GM18868 (cell line): ENCODE results near the gene NACC2.

Source experiments
- ATAC-seq: cut with Tn5 transposase; IDR thresholded peaks from one replicate; pipeline ENCODE4 v1.9.1; 2021; ENCODE audit warnings: mild to moderate bottlenecking, moderate library complexity; ENCODE audit not compliant: unreplicated experiment

The NACC2 gene

GRCh38 chr9:136002881-136003280 lies 92.2 kb downstream of the NACC2 start:
- ATAC-seq, result no peak

- ATAC-seq, result no peak
Observed at GRCh38 chr9:136002215-136002614, 92.9 kb downstream of the NACC2 start.

GRCh38 chr9:136001231-136001630 lies 93.9 kb downstream of the NACC2 start:
- ATAC-seq, result no peak

- no peak for ATAC-seq
Observed at GRCh38 chr9:135998410-135999071, 96.5 kb downstream of the NACC2 start.

- no peak for ATAC-seq
Observed at GRCh38 chr9:135998016-135998380, 97.1 kb downstream of the NACC2 start.

- ATAC-seq, result no peak
Observed at GRCh38 chr9:135997090-135998015, 97.7 kb downstream of the NACC2 start.

- no peak for ATAC-seq
Observed at GRCh38 chr9:135995816-135996215, 99.3 kb downstream of the NACC2 start.

GRCh38 chr9:135994501-135995192 lies 100.4 kb downstream of the NACC2 start:
- ATAC-seq, result no peak

- no peak for ATAC-seq
Observed at GRCh38 chr9:135993765-135994500, 101.2 kb downstream of the NACC2 start.

- ATAC-seq, result no peak
Observed at GRCh38 chr9:135993409-135993742, 101.7 kb downstream of the NACC2 start.

GRCh38 chr9:135992486-135993408 lies 102.3 kb downstream of the NACC2 start:
- ATAC-seq, result no peak

- ATAC-seq, result no peak
Observed at GRCh38 chr9:135991771-135992170, 103.3 kb downstream of the NACC2 start.

GRCh38 chr9:135990468-135991429 lies 104.3 kb downstream of the NACC2 start:
- ATAC-seq, result no peak

GRCh38 chr9:135989722-135990467 lies 105.2 kb downstream of the NACC2 start:
- ATAC-seq, result no peak

GRCh38 chr9:135989157-135989556 lies 105.9 kb downstream of the NACC2 start:
- no peak for ATAC-seq

- no peak for ATAC-seq
Observed at GRCh38 chr9:135988493-135988892, 106.6 kb downstream of the NACC2 start.

- ATAC-seq, result no peak
Observed at GRCh38 chr9:135987838-135988404, 107.2 kb downstream of the NACC2 start.

GRCh38 chr9:135986605-135987004 lies 108.5 kb downstream of the NACC2 start:
- ATAC-seq, result no peak
